ENCODE data around the gene GALNT14. TPM values are rescaled to one million over a fixed set of nuclear protein-coding genes. Genes with fewer than 3 reads are reported as not detected.

The GALNT14 gene
- total and polyA plus RNA-seq, 2 of the 8 experiments (the other 6 are each of a cell fraction or from before 2014, with no cell fraction given), result 13.0 to 13.7 TPM

DNA sequence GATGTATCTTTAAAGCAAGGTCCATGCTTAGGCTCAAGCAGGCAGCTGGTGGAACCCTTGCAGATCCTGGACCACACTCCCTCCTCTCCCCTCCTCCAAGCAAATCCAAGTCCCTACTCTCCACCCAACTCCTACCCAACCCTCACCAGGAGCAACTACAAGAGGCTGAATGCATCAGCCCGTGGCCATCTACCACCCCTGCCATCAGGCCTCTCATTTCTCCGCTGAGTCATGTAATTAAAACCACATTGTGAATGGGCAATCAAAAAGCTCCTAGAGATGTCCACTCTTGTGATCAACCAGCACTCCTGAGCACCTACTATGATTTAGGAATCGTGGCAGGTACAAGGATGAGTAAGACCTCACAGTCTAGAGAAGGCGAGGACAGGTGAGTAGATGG, 188.8 kb downstream of the GALNT14 start (continued):
- TF ChIP-seq SUZ12 (IDR thresholded peaks at IDR 0.05; ENCODE audit: low read length) (no peak), RAD21 (IDR thresholded peaks at IDR 0.05 in 1 of 2, conservative IDR thresholded peaks at IDR 0.05 in 1 of 2; ENCODE audit: low read depth in 2 of 2, low read length in 2 of 2) (no peak), CHD2 (IDR thresholded peaks at IDR 0.05; ENCODE audit: low read length) (no peak), RBBP5 (IDR thresholded peaks at IDR 0.05; ENCODE audit: borderline replicate concordance, low read depth, low read length) (no peak)

Measured in H1 (cell line).